ENCODE measurements around the gene CRELD2. TPM values are rescaled to one million over a fixed set of nuclear protein-coding genes. Genes with fewer than 3 reads are reported as not detected.
"Not testable (repeated sequence)": the region's sequence is repeated elsewhere in the genome, so short reads cannot be mapped to it uniquely, and the experiment has no call there.

CRELD2 gene
- polyA plus RNA-seq, 1 donor: 12.4 TPM

- not testable (repeated sequence) for DNase-seq (ENCODE audit: low read depth)
These were observed 26.8 kb downstream of the CRELD2 start for GRCh38 chr22:49945042-49945794.

DNA sequence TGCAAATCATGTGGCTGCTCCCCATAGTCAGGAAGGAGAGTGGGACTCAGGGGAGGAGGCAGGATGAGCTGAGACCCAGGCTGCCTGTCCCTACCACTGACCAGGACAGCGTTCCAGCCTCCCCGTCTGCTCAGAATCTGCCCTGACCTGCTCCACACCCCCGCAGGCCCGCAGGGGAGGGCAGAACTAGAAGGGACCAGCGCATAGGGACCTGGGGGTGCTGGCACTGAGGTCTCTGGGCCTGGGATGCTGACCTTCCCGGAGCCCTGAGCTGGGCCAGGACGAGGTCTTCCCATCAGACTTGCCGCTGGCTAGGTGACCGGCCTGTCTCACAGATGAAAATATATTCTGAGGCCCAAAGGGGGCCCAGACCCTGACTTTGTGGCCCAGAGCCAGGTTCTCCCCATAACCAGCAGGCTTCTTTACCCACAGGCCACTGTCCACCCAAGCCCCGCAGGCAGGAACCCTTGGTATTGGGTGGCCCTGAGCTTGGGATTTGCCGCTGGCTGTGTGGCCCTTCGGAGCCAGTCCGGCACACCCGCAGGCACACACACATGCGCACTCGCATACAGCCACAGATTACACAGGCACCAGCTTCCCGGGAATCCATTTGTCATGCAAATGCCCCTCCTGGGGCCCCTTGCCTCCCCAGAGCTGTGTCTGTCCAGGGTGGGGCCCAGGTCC is 28.3 kb downstream of the CRELD2 start:
- DNase-seq (ENCODE audit: low read depth): no peak

DNA sequence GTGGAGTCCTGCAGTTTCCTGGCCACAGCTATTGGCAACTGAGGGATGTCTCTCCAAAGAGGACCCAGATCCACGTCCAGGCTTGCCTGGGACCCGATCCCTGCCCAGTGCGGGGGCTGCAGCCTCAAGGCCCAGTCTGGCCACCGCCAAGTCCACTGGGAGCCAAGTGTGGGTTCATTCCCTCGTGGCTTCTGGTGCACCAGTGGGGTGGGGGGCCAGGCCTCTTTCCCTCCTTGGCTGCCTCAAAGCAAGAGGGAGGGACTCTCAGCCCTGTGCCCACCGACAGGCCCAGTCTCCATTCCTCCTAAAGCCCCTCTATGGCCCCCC is 28.8 kb downstream of the CRELD2 start:
- DNase-seq (ENCODE audit: low read depth): no peak

DNA sequence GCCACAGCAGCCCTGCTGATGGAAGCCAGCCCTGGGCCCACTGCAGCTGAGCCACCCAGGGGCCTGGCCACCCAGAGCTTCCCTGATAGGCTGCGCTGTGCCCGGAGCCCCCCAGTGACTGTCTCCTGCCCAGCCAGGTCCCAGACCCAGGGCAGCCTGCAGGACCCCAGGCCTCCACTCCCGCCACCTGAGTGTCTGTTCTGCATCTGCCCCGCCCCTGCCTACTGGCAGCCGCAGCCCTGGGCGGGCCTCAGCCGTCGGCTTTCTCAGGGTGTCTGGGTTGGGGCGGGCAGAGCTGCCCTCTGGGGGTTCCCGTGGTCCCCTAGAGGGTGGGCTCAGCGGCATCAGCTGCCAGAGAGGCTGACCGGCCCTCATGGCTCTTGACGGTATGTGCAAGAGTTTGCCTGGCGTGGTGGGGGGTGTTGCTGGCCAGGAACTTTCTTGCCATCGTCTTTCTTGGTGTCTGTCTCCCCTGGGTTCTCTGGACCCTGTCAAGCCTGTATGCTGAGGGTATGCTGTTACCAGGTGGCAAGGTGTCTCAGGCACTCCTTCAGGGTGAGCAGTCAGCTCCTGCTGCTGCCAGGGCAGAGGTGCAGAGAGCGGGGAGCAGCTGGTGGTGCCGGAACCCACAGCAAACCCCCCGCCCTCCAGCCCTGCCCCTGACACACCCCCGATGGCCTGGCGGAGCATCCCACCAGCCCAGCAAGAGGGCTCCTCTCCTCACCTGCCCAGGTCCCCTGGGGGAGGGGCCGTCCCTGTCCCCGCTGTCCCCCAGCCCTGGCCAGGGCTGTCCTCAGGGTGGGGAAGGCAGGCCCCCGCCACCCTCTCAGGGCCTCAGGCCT is 29.9 kb downstream of the CRELD2 start:
- no peak for DNase-seq (ENCODE audit: low read depth)

DNA sequence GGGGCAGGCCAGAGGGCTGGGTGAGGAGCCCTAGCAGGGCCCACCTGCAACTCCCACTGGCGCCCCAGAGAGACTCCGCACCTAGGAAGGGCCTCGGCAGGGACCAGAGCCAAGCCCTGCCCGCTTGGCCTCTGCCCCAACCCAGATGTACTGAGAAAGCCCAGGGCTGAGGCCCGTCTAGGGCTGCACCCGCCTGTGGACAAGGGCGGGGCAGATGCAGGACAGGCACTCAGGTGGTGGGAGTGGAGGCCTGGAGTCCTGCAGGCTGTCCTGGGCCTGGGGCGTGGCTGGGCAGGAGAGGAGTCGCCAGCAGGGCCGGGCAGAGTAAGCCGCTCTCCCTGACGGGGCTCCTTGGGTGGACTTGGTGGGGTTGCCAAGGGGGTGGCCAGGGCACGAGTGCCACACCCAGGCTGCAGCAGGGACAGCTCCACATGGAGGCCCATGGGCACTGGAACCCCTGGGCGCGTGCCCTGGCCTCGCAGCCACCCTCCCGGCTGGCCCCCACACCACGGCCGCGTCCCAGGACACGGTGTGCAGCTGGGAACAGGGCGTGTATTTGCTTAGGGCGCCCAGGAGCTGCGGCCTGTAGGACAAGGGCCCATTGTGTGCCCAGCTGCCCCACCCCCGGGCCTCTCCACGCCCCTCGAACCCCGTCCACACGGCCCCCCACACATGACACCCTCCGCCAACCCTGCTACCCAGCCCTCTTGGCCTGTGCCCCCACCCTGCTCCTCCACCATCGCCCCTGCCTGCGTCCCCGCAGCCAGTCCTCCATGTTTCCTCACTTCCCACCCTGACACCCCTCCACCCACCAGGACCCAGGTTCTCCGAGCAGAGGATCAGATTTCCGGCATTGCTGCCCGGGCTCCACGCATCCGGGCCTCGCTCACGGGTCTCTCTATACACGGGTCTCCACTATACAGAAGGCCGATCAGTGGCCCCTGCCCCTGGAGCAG is 30.8 kb downstream of the CRELD2 start:
- DNase-seq (ENCODE audit: low read depth): no peak

- no peak for DNase-seq (ENCODE audit: low read depth)
These were observed 31.5 kb downstream of the CRELD2 start for GRCh38 chr22:49949914-49950292.

- no peak for DNase-seq (ENCODE audit: low read depth)
These were observed 32.1 kb downstream of the CRELD2 start for GRCh38 chr22:49950396-49950994.

GRCh38 chr22:49951000-49951677 is 32.7 kb downstream of the CRELD2 start:
- DNase-seq (ENCODE audit: low read depth): no peak

DNA sequence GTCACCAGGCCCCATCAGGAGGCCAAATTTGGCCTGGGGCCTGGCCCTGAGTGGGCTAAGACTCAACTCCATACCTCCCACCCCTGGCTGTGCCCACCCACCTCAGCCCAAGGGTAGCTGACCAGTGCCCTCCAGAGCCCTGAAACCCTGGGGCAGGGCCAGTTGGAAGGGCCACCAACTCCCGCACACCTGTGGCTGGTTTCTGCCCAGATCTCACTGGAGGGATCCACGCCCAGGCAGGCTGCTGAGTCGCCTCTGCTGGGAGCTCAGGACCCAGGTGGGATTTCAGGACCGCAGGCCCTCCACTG is 33.2 kb downstream of the CRELD2 start:
- no peak for DNase-seq (ENCODE audit: low read depth)

- no peak for DNase-seq (ENCODE audit: low read depth)
These were observed 33.8 kb downstream of the CRELD2 start for GRCh38 chr22:49951986-49952896.

DNA sequence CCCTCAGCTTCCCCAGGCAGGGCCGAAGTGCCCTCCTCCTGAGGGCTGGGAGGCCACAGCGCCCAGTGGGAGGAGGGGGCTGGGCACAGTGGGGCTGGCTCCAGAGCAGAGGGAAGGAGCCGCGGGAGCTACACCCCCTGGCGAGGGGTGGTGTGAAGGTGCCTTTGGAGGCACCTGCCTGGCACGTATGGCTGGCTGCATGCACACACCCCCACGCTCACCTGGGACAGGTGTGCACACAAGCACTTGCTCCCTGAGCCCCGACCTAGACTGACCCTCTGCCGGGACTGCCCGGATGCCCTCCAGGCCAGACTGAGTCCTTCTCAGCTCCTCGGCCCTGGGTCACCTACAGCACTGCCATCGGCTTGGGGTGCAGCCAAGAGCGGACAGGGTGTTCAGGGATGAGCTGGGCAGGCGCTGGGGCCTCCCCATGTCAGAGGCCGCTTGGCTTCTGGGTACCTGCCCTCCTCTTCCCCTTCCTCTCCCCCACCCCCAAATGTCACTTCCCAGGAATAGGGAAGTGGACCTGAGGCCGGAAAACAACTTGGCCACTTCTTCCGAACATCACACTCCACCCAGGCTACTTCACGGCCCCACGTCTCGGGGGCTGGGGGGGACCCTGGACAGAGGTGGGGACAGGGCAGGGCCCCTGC is 34.7 kb downstream of the CRELD2 start:
- DNase-seq (ENCODE audit: low read depth): no peak

DNA sequence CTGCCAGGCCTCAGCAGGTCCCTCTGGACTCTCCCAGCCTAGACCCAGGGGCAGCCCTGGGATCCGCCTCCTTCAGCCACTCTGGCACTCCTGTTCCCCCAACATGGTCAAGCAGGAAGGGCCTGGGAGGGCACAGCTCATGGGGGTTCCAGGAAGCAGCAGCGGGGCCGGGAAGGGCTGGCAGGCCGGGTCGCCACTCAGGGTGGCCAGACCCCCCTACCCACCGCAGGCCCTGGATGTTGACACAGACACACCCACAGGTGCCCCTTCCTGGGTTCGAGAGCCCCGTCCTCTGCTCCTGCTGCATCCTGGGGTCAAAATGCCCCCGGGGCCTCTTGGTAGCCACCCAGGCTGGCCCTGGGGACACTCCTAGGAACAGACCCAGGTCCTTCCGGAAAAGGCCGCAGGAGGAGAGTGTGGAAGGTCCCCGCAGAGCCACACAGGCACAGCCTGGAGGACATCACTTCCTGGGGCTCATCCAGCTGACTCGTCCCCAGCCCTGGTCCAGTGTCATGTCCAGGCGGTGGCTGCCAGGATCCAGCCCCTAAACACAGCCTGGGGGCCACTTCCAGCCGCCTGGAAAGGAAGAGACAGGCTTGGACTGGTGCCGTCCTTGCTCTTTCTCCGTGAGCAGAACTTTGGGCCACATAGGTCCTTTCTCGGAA is 35.4 kb downstream of the CRELD2 start:
- no peak for DNase-seq (ENCODE audit: low read depth)

GRCh38 chr22:49954354-49954753 is 35.9 kb downstream of the CRELD2 start:
- no peak for DNase-seq (ENCODE audit: low read depth)

GRCh38 chr22:49954991-49955580 is 36.7 kb downstream of the CRELD2 start:
- no peak for DNase-seq (ENCODE audit: low read depth)

DNA sequence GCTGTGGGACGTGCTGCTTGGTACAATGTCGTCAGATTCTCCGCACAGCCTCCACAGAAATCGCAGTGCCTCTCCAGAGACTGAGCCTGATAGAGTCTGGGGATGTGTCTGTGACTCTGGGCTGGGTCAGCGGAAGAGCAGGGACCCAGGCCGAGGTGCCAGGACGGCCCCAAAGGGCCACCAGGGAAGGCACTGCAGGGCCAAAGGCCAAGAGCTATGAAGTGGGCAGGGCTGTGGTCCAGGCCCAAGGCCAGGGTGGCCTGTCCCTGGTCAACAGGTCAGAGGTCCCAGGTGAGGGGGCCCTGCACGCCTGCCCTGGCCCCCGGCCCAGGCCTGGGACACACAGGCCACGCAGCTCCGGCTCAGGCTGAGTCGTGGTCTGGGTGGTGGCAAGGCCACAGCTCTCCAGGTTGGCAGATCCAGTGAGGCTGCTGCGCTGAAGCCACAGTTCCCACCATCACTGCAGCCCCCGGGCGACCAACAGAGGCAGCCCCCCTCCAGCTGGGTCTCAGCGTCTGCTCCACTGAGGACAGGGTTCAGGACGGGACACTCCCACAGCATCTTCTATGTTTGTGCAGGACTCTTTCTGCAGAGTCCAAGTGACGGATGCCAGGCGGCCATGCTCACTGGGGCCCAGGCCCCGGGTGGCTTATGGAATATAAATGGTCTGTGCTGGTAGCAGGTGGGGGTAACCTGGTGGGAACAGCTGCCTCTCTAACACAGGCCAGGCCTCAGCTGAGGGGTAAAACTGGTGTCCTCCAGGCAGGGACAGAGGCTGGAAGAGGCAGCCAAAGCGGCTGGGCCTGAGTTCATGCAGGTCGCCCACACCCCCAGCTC is 37.4 kb downstream of the CRELD2 start:
- DNase-seq (ENCODE audit: low read depth): no peak

- DNase-seq (ENCODE audit: low read depth): no peak
These were observed 38.0 kb downstream of the CRELD2 start for GRCh38 chr22:49956418-49956770.

Measured in forelimb muscle (tissue), 1 donor.